ENCODE measurements around the gene DNM2. TPM values are rescaled to one million over a fixed set of nuclear protein-coding genes. Genes with fewer than 3 reads are reported as not detected.

Gene DNM2
- total RNA-seq, 4 donors from 2014 or later, result 73.6 to 115 (median 93.7) TPM

DNA sequence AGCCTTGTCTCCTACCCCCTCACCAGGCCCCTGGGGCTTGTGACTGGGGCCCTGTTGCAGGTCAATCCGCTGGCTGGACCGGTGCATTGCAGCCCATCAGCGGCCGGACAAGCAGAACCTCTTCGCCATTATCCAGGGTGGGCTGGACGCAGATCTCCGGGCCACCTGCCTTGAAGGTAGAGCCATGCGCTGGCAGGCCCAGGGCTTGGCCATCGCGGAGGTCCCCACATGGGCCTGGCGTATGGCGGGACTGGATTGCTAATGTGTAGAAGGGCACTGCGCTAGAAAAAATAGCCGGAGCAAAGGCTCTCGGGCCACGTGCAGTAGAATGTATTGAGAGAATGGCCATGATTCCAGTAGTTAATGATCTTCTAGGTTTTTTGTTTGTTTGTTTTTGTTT lies 10.4 kb upstream of the DNM2 start:
- H3K4me3 ChIP-seq, result no peak overlapping the region
- H3K36me3 ChIP-seq, result peaks cover 7 to 77% (median 46%) of the 10 kb centered on the region in 4 donors
- no peaks in the 10 kb centered on the region for H3K9me3 ChIP-seq
- H3K4me1 ChIP-seq, result peaks cover under 1% of the 10 kb centered on the region in 4 donors
- 95% methylated on average over 16 of the region's 16 CpGs for WGBS
- no peak for DNase-seq (ENCODE audit: extremely low spot score)
- intact Hi-C loops (cut with DNase I), result loop anchor here (10.0 kb wide), 1 partner anchor 123 kb away; the partner anchor contains the start of gene AP1M2
- no peak overlapping the region for H3K27ac ChIP-seq (replicated peaks in 1 of 4)
- no peak for TF ChIP-seq EP300 (IDR thresholded peaks at IDR 0.05)
- TF ChIP-seq POLR2A (IDR thresholded peaks at IDR 0.05; ENCODE audit: low read depth), result no peak
- no peak for TF ChIP-seq POLR2AphosphoS5 (IDR thresholded peaks at IDR 0.05)
- TF ChIP-seq, protein P1, sequence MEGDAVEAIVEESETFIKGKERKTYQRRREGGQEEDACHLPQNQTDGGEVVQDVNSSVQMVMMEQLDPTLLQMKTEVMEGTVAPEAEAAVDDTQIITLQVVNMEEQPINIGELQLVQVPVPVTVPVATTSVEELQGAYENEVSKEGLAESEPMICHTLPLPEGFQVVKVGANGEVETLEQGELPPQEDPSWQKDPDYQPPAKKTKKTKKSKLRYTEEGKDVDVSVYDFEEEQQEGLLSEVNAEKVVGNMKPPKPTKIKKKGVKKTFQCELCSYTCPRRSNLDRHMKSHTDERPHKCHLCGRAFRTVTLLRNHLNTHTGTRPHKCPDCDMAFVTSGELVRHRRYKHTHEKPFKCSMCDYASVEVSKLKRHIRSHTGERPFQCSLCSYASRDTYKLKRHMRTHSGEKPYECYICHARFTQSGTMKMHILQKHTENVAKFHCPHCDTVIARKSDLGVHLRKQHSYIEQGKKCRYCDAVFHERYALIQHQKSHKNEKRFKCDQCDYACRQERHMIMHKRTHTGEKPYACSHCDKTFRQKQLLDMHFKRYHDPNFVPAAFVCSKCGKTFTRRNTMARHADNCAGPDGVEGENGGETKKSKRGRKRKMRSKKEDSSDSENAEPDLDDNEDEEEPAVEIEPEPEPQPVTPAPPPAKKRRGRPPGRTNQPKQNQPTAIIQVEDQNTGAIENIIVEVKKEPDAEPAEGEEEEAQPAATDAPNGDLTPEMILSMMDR (IDR thresholded peaks at IDR 0.05), result no peak
- H3K27me3 ChIP-seq, result no peaks in the 10 kb centered on the region

DNA sequence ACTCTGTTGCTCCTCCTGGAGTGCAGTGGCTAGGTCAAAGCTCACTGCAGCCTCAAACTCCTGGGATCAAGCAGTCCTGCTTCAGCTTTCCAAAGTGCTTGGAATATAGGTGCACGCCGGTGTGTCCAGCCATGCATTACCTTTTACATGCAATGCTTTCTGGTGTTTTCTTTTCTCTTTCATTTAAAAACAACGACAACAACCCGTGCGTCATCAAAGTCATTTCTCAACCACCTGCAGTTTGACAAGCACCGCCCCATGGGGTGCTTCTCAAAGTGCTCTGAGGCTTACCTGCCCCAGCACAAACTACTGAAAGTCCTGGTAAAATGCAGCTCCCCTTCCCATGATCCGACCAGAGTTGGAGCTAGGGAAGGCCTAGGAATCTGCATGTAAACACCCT lies 9.6 kb upstream of the DNM2 start:
- Histone ChIP-seq H3K27ac (replicated peaks in 1 of 4) (no peak overlapping the region), H3K9me3 (no peaks in the 10 kb centered on the region), H3K4me1 (no peaks in the 10 kb centered on the region), H3K27me3 (no peaks in the 10 kb centered on the region), H3K4me3 (no peak overlapping the region), H3K36me3 (peaks cover 7 to 84% (median 54%) of the 10 kb centered on the region in 4 donors)
- TF ChIP-seq EP300 (IDR thresholded peaks at IDR 0.05), result no peak
- TF ChIP-seq, protein P1 (IDR thresholded peaks at IDR 0.05), result no peak
- TF ChIP-seq POLR2AphosphoS5 (IDR thresholded peaks at IDR 0.05), result no peak
- 88% methylated on average over 7 of the region's 7 CpGs for WGBS
- DNase-seq (ENCODE audit: extremely low spot score), result no peak
- intact Hi-C loops (cut with DNase I), result loop anchor here (10.0 kb wide), 1 partner anchor 123 kb away; the partner anchor contains the start of gene AP1M2

DNA sequence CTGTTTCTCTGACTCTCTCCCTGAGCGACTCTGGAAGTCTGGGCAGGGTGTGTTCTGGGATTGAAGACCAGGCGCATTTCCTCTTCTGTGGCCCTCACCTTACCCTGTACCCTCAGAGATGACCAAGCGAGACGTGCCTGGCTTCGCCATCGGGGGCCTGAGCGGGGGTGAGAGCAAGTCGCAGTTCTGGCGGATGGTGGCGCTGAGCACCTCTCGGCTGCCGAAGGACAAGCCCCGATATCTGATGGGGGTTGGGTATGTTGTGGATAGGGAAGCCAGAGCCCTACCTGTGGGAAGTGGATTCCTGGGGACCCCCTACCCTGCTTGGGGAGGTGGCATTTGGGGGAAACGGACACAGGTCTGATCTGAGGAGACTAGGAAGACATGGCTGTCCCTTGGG lies 5.8 kb upstream of the DNM2 start:
- 80% methylated on average over 14 of the region's 14 CpGs for WGBS
- Histone ChIP-seq H3K36me3 (peaks cover 7 to 68% (median 44%) of the 10 kb centered on the region in 4 donors), H3K27ac (replicated peaks in 1 of 4) (no peak overlapping the region), H3K4me3 (no peak overlapping the region), H3K27me3 (no peaks in the 10 kb centered on the region), H3K9me3 (no peaks in the 10 kb centered on the region), H3K4me1 (peaks cover 4 to 5% (median 5%) of the 10 kb centered on the region in 4 donors)
- TF ChIP-seq, protein P1 (IDR thresholded peaks at IDR 0.05), result no peak
- TF ChIP-seq POLR2AphosphoS5 (IDR thresholded peaks at IDR 0.05), result no peak
- no peak for TF ChIP-seq POLR2A (IDR thresholded peaks at IDR 0.05; ENCODE audit: low read depth)
- TF ChIP-seq EP300 (IDR thresholded peaks at IDR 0.05), result no peak
- DNase-seq (ENCODE audit: extremely low spot score), result no peak
- intact Hi-C loops (cut with DNase I), result no loop called here

DNA sequence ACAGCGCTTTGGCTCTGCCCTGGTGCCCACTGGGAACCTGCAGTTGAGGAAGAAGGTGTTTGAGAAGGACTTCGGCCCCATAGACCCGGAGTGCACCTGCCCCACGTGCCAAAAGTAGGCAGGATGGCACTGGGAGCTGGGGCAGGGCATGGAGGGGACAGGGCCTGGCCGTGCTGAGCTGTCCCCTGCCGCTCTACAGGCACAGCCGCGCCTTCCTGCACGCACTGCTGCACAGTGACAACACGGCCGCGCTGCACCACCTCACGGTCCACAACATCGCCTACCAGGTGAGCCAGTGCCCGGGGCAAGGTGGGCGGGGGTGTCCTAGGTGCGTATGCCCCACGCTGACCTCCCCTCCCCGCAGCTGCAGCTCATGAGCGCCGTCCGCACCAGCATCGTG lies 5.1 kb upstream of the DNM2 start:
- 90% methylated on average over 9 of the region's 23 CpGs for WGBS
- H3K27ac ChIP-seq (replicated peaks in 1 of 4), result no peak overlapping the region
- intact Hi-C loops (cut with DNase I), result no loop called here

More for the DNA sequence above, 5.1 kb upstream of the DNM2 start:
- TF ChIP-seq POLR2A (IDR thresholded peaks at IDR 0.05; ENCODE audit: low read depth) (no peak), POLR2AphosphoS5 (IDR thresholded peaks at IDR 0.05) (no peak), EP300 (IDR thresholded peaks at IDR 0.05) (no peak)
- TF ChIP-seq, protein P1 (IDR thresholded peaks at IDR 0.05), result no peak
- no peak for DNase-seq (ENCODE audit: extremely low spot score)
- Histone ChIP-seq H3K4me3 (no peak overlapping the region), H3K9me3 (no peaks in the 10 kb centered on the region), H3K4me1 (peaks cover 4 to 7% (median 7%) of the 10 kb centered on the region in 4 donors), H3K27me3 (no peaks in the 10 kb centered on the region), H3K36me3 (peaks cover 7 to 61% (median 38%) of the 10 kb centered on the region in 4 donors)
